SK-N-SH treated with all-trans-retinoic acid at 6 μM for 48 hours (cell line): ENCODE results near the gene TEC.

Experiments used
- ATAC-seq: fragments of 200-7000 bp; cut with Tn5 transposase; 3 replicates; pipeline ENCODE4 v1.9.1; 2020; ENCODE audit warnings: mild to moderate bottlenecking, moderate library complexity
- ARNTL ChIP-seq: fragments of 450-650 bp; formaldehyde crosslinking; IDR thresholded peaks from 2 replicates; pipeline ENCODE4 v1.5.0; 2020; ENCODE audit warnings: low read depth, mild to moderate bottlenecking, moderate library complexity, borderline replicate concordance
- BACH2 ChIP-seq: fragments of 250-450 bp; sonication (Bioruptor Pico); IDR thresholded peaks from 2 replicates; pipeline ENCODE4 v1.9.0; 2021; ENCODE audit warnings: mild to moderate bottlenecking, borderline replicate concordance
- GLIS3 ChIP-seq: fragments of 250-450 bp; sonication (Bioruptor Pico); IDR thresholded peaks from 2 replicates; pipeline ENCODE4 v1.5.0; 2020; ENCODE audit warnings: mild to moderate bottlenecking, moderate library complexity
- ISL1 ChIP-seq: fragments of 250-450 bp; sonication (Bioruptor Pico); IDR thresholded peaks from 2 replicates; pipeline ENCODE4 v2.1.2; 2022; ENCODE audit warnings: mild to moderate bottlenecking, moderate library complexity
- OSR1 ChIP-seq: fragments of 250-450 bp; sonication (Bioruptor Pico); IDR thresholded peaks from 2 replicates; pipeline ENCODE4 v1.8.0; 2022; ENCODE audit warnings: moderate library complexity, mild to moderate bottlenecking, inconsistent platforms
- PATZ1 ChIP-seq: fragments of 250-450 bp; sonication (Bioruptor Pico); IDR thresholded peaks from 2 replicates; pipeline ENCODE4 v1.8.0; 2020; ENCODE audit warnings: mild to moderate bottlenecking, moderate library complexity, borderline replicate concordance
- PPARA ChIP-seq: fragments of 250-450 bp; sonication (Bioruptor Pico); IDR thresholded peaks from 2 replicates; pipeline ENCODE4 v1.5.0; 2020; ENCODE audit warnings: mild to moderate bottlenecking, borderline replicate concordance
- RARB ChIP-seq: fragments of 250-450 bp; sonication (Bioruptor Pico); IDR thresholded peaks from 2 replicates; pipeline ENCODE4 v1.8.0; 2021; ENCODE audit warnings: mild to moderate bottlenecking, moderate library complexity
- SNAI2 ChIP-seq: fragments of 250-450 bp; sonication (Bioruptor Pico); IDR thresholded peaks from 2 replicates; pipeline ENCODE4 v1.5.0; 2020; ENCODE audit warnings: mild to moderate bottlenecking, moderate library complexity
- TCF4 ChIP-seq: fragments of 250-450 bp; sonication (Bioruptor Pico); IDR thresholded peaks from 2 replicates; pipeline ENCODE4 v1.8.0; 2021; ENCODE audit warnings: mild to moderate bottlenecking, moderate library complexity, borderline replicate concordance
- TSHZ2 ChIP-seq: fragments of 250-450 bp; sonication (Bioruptor Pico); IDR thresholded peaks from 2 replicates; pipeline ENCODE4 v1.5.0; 2020; ENCODE audit warnings: mild to moderate bottlenecking, moderate library complexity
- ZC3H10 ChIP-seq: fragments of 250-450 bp; sonication (Bioruptor Pico); IDR thresholded peaks from 2 replicates; pipeline ENCODE4 v1.5.1; 2021; ENCODE audit warnings: mild to moderate bottlenecking, moderate library complexity
- ZFP3 ChIP-seq: fragments of 250-450 bp; sonication (Bioruptor Pico); IDR thresholded peaks from 2 replicates; pipeline ENCODE4 v1.5.0; 2020; ENCODE audit warnings: mild to moderate bottlenecking, moderate library complexity
- ZFP30 ChIP-seq: fragments of 450-650 bp; formaldehyde crosslinking; IDR thresholded peaks from 2 replicates; pipeline ENCODE4 v1.5.0; 2022; ENCODE audit warnings: mild to moderate bottlenecking, moderate library complexity
- ZNF565 ChIP-seq: fragments of 450-650 bp; formaldehyde crosslinking; conservative IDR thresholded peaks from 2 replicates; pipeline ENCODE4 v1.5.0; 2020; ENCODE audit warnings: low read depth, mild to moderate bottlenecking, moderate library complexity
- ZNF70 ChIP-seq: fragments of 450-650 bp; formaldehyde crosslinking; IDR thresholded peaks from 2 replicates; pipeline ENCODE4 v1.5.0; 2020; ENCODE audit warnings: mild to moderate bottlenecking, moderate library complexity
- ZNF8 ChIP-seq: fragments of 450-650 bp; formaldehyde crosslinking; IDR thresholded peaks from 2 replicates; pipeline ENCODE4 v1.5.0; 2020; ENCODE audit warnings: mild to moderate bottlenecking, moderate library complexity
- TF ChIP-seq, protein P1 (sequence below): fragments of 250-450 bp; sonication (Bioruptor Pico); IDR thresholded peaks from 2 replicates; pipeline ENCODE4 v1.8.0; 2021; ENCODE audit warnings: low read depth, mild to moderate bottlenecking, moderate library complexity, borderline replicate concordance
- TF ChIP-seq, protein P2 (sequence below): fragments of 250-450 bp; sonication (Bioruptor Pico); IDR thresholded peaks from 2 replicates; pipeline ENCODE4 v1.5.1; 2021; ENCODE audit warnings: mild to moderate bottlenecking, moderate library complexity
- TF ChIP-seq, protein P3 (sequence below): fragments of 250-450 bp; sonication (Bioruptor Pico); IDR thresholded peaks from 2 replicates; pipeline ENCODE4 v1.5.1; 2020; ENCODE audit warnings: low read depth, mild to moderate bottlenecking, moderate library complexity

The TEC gene

GRCh38 chr4:48242511-48243195 is 27.0 kb downstream of the TEC start:
- no peak for ATAC-seq
- TF ChIP-seq TCF4 (no peak), ISL1 (CRISPR knock-in tag) (no peak), RARB (CRISPR knock-in tag) (no peak), ZNF565 (CRISPR knock-in tag) (no peak), OSR1 (CRISPR knock-in tag) (no peak), TSHZ2 (CRISPR knock-in tag) (no peak), GLIS3 (CRISPR knock-in tag) (no peak), SNAI2 (CRISPR knock-in tag) (no peak), PPARA (no peak), PATZ1 (CRISPR knock-in tag) (no peak), ZNF8 (CRISPR knock-in tag) (no peak), BACH2 (no peak), ZFP30 (no peak), ZNF70 (no peak), ZFP3 (no peak), ARNTL (CRISPR knock-in tag) (no peak), ZC3H10 (no peak)
- TF ChIP-seq, protein P1, sequence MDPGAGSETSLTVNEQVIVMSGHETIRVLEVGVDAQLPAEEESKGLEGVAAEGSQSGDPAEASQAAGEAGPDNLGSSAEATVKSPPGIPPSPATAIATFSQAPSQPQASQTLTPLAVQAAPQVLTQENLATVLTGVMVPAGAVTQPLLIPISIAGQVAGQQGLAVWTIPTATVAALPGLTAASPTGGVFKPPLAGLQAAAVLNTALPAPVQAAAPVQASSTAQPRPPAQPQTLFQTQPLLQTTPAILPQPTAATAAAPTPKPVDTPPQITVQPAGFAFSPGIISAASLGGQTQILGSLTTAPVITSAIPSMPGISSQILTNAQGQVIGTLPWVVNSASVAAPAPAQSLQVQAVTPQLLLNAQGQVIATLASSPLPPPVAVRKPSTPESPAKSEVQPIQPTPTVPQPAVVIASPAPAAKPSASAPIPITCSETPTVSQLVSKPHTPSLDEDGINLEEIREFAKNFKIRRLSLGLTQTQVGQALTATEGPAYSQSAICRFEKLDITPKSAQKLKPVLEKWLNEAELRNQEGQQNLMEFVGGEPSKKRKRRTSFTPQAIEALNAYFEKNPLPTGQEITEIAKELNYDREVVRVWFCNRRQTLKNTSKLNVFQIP (CRISPR knock-in tag), result no peak
- TF ChIP-seq, protein P2, sequence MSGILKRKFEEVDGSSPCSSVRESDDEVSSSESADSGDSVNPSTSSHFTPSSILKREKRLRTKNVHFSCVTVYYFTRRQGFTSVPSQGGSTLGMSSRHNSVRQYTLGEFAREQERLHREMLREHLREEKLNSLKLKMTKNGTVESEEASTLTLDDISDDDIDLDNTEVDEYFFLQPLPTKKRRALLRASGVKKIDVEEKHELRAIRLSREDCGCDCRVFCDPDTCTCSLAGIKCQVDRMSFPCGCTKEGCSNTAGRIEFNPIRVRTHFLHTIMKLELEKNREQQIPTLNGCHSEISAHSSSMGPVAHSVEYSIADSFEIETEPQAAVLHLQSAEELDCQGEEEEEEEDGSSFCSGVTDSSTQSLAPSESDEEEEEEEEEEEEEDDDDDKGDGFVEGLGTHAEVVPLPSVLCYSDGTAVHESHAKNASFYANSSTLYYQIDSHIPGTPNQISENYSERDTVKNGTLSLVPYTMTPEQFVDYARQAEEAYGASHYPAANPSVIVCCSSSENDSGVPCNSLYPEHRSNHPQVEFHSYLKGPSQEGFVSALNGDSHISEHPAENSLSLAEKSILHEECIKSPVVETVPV (CRISPR knock-in tag), result no peak
- TF ChIP-seq, protein P3, sequence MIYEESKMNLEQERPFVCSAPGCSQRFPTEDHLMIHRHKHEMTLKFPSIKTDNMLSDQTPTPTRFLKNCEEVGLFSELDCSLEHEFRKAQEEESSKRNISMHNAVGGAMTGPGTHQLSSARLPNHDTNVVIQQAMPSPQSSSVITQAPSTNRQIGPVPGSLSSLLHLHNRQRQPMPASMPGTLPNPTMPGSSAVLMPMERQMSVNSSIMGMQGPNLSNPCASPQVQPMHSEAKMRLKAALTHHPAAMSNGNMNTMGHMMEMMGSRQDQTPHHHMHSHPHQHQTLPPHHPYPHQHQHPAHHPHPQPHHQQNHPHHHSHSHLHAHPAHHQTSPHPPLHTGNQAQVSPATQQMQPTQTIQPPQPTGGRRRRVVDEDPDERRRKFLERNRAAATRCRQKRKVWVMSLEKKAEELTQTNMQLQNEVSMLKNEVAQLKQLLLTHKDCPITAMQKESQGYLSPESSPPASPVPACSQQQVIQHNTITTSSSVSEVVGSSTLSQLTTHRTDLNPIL (CRISPR knock-in tag), result no peak

DNA sequence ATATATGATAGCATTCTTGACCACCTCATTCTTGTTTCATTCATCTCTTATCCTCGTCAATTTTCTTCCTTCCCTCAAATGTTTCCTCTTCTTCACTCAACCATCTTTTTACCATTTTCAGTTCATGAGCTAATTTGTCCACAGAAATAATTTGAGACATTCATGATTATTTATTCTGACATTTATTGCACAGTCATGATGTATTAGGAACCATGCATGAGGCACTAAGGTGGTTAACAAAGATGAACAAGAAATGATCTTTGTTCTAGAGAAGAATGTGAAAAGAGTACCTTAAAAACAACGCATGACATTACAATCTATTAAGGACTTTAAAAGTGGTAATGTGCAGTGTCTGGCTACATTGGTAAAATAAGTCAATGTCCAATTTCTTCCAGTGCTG is 27.9 kb downstream of the TEC start:
- TF ChIP-seq ISL1 (CRISPR knock-in tag), result no peak
- no peak for TF ChIP-seq TCF4
- TF ChIP-seq, protein P1 (CRISPR knock-in tag), result no peak
- TF ChIP-seq TSHZ2 (CRISPR knock-in tag), result no peak
- no peak for TF ChIP-seq PATZ1 (CRISPR knock-in tag)
- TF ChIP-seq RARB (CRISPR knock-in tag), result no peak
- no peak for TF ChIP-seq BACH2
- no peak for TF ChIP-seq ZC3H10
- TF ChIP-seq ZFP30, result no peak
- TF ChIP-seq ZNF8 (CRISPR knock-in tag), result no peak
- no peak for TF ChIP-seq SNAI2 (CRISPR knock-in tag)
- TF ChIP-seq ZFP3, result no peak
- TF ChIP-seq ARNTL (CRISPR knock-in tag), result no peak
- no peak for ATAC-seq
